HG03045 (cell line): ENCODE data around the gene HBE1.
"Not testable (repeated sequence)": the region's sequence is repeated elsewhere in the genome, so short reads cannot be mapped to it uniquely, and the experiment has no call there.

Source experiments
- ATAC-seq: cut with Tn5 transposase; IDR thresholded peaks from one replicate; pipeline ENCODE4 v1.9.1; 2021; ENCODE audit warnings: mild to moderate bottlenecking, moderate library complexity; ENCODE audit not compliant: unreplicated experiment

The HBE1 gene

GRCh38 chr11:5269715-5270147 is at the start of gene HBE1:
TSS of gene HBE1 (minus strand) at chr11:5269945. CDS start at chr11:5269890, 55 bp downstream.
- no peak for ATAC-seq

GRCh38 chr11:5317292-5317691 is 47.5 kb upstream of the HBE1 start:
- ATAC-seq = no peak

- not testable (repeated sequence) for ATAC-seq
Measured at GRCh38 chr11:5313326-5314023, 43.7 kb upstream of the HBE1 start.

GRCh38 chr11:5310423-5310822 is 40.7 kb upstream of the HBE1 start:
- ATAC-seq = no peak

GRCh38 chr11:5307256-5308019 is 37.7 kb upstream of the HBE1 start:
- ATAC-seq = no peak

GRCh38 chr11:5304046-5304445 is 34.3 kb upstream of the HBE1 start:
- ATAC-seq = no peak

- no peak for ATAC-seq
Measured at GRCh38 chr11:5303626-5304025, 33.9 kb upstream of the HBE1 start.

GRCh38 chr11:5301846-5302245 is 32.1 kb upstream of the HBE1 start, which contains the start of gene OR51B4:
TSS of gene OR51B4 (minus strand) at chr11:5301946. CDS start at chr11:5301946, 0 bp downstream.
- ATAC-seq = no peak

- no peak for ATAC-seq
Measured at GRCh38 chr11:5300251-5300650, 30.5 kb upstream of the HBE1 start.

- no peak for ATAC-seq
Measured at GRCh38 chr11:5298451-5298850, 28.7 kb upstream of the HBE1 start.

- ATAC-seq = no peak
Measured at GRCh38 chr11:5297721-5298323, 28.1 kb upstream of the HBE1 start.

GRCh38 chr11:5294342-5294995 is 24.7 kb upstream of the HBE1 start:
- not testable (repeated sequence) for ATAC-seq

- no peak for ATAC-seq
Measured at GRCh38 chr11:5293028-5293427, 23.3 kb upstream of the HBE1 start.

GRCh38 chr11:5291207-5291838 is 21.6 kb upstream of the HBE1 start:
- ATAC-seq = peak; percentile 80

- ATAC-seq = no peak
Measured at GRCh38 chr11:5290106-5290505, 20.4 kb upstream of the HBE1 start.

- no peak for ATAC-seq
Measured at GRCh38 chr11:5289696-5290095, 20.0 kb upstream of the HBE1 start.

GRCh38 chr11:5288906-5289550 is 19.3 kb upstream of the HBE1 start:
- no peak for ATAC-seq

GRCh38 chr11:5288108-5288905 is 18.6 kb upstream of the HBE1 start:
- no peak for ATAC-seq

- no peak for ATAC-seq
Measured at GRCh38 chr11:5286901-5287300, 17.2 kb upstream of the HBE1 start.
